Measurements from ENCODE around the gene IDH1.
"Not testable (repeated sequence)": the region's sequence is repeated elsewhere in the genome, so short reads cannot be mapped to it uniquely, and the experiment has no call there.

The IDH1 gene

DNA sequence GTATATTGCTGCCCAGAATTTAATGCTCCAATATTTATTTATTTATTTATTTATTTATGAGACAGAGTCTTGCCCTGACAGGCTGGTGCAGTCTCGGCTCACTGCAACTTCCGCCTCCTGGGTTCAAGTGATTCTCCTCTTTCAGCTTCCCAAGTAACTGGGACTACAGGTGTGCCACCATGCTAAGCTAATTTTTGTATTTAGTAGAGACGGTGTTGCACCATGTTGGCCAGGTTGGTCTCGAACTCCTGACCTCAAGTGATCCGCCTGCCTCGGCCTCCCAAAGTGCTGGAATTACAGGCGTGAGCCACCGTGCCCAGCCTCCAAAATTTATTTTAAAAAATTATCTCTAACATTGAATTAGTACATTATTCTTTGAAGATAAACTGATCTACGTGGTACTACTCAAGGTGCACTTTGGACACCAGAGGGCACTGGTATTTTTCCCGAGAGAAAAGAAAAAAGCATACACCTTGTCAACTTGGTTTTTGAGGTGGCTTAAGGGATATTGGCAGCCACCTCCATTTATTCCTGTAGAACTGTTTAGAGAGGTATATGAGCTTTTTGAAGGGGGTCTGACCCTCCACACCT is 1.4 kb upstream of the IDH1 start:
- DNase-seq, result no peak

DNA sequence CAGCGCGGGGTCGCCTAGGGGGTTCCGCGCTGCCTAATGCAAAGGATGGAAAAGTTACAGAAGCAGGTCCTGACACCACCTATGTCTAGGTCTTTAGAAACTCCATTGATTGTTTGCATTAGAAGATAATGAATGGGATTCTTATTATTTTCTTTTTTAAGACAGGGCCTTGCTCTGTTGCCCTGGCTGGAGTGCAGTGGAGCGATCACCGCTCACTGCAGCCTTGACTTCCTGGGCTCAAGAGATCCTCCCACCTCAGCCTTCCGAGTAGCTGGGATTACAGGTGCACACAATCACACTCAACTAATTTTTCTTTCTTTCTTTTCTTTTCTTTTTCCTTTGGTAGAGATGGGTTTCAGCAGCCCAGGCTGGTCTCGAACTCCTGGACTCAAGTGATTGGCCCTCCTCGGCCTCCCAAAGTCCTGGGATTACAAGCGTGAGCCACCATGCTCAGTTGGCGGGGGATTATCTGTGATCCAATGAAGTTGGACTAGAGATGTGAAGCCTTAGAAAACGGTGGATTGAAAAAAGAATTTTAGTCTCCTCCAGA is 761 bp upstream of the IDH1 start:
- DNase-seq, result no peak

DNA sequence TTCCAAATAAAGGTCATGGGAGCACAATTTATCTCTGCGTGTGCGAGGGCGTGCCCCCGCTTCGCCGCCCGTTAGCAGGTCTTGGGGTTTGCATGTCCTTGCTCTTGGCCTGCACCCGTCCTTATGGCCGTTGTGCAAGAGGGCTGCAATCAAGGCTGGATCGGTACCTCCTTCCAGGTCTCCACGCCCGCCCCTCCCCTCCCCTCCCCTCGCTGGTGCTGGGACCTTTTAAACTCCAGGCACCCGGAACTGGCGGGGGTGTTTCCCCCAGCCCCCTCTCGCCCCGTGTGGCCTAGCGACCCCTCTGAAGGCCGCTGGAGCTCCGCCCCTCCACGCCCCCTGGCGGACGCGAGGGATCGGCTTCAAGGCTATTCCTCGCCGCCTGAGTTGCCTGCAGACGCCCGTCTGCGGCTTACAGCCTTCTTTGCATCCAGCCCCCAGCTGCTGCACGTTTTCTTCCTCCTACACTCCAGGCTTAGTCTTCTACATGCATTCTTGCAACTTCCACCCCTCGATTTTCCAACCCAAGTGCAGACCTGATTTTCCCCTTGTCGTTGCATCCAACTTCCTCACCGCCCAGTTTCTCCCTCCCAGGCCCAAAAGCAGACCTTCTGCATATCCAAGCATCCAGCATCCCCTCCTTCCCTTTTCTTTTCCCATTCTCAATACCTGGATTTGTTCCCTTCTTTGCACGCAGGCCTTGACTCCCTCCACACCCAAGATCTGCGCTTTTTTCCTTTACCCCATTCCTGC is 577 bp downstream of the IDH1 start:
- DNase-seq, result peak; percentile 89

DNA sequence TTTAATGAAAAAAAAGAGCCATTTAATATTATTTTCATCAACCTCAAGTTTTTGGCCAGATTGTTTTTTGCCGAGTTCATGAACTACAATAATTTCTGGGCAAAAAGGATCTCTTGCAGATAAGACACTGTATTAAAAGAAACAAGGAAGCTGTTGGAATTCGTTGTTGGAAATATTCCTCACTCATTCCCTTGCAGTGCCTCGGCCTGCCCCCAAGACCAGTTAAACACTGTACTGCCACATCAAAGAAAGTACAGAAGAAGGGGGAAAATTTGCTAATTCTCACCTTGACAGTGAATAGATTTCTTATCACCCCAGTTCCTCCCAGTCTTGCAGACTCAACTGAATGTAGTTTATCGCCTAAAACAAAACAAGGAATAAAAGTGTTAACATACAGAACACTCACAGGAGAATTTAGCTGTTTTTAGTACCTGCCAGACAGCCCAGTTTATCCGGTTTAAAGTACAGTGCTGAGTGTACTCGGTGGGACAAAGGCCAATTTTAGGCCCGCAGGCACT is 1.2 kb downstream of the IDH1 start:
- no peak for DNase-seq

DNA sequence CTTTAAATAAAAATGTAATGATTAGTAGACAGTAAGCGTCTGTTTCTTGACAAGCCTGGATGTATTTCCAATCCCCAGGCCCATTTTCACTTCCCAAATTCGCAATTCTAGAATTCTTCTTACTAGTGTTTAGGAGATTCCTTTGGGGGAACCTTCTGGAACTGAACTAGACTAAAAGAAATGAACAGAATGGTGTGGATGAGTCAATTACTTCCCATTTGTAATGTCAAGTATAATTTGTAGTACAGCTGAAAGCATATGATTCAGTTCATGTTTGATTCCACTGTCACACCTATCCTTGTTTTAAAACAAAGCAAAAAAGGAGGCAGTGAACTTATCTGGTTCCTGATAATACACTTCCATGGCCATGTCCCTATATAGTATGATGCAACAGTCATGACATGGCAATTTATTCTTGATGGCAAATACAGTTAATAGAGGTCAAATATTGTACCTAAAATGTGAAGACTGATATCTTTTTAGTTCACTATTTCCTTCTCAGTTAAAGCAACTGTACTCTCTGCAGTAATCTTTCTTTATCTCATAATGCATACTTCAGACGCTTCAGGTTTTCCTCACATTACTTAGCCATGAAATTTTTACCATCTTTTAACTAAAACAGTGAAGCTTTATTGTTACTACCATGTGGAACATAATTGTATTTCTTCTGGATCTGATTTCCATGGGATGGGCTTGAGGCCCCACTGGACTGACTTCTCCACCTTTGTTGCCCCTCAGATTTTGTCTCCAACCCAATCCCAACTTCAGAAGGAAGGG is 2.0 kb downstream of the IDH1 start:
- no peak for DNase-seq

DNA sequence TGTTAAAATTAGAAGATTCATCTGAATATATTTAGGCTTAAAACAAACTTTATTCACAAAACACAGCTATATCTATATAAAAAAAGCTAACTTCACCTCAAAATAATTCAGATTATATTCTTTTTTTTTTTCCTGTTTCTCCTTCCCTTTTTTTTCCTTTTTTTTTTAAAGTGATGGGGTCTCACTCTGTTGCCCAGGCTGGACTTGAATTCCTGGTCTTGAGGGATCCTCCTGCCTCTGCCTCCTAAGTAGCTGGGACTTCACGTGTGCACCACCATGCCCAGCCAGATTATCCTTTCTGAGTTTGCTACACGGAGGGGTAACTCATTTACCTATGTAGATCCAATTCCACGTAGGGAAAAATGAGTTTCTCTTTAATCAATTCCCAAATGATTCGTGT is 3.8 kb downstream of the IDH1 start:
- DNase-seq, result no peak

DNA sequence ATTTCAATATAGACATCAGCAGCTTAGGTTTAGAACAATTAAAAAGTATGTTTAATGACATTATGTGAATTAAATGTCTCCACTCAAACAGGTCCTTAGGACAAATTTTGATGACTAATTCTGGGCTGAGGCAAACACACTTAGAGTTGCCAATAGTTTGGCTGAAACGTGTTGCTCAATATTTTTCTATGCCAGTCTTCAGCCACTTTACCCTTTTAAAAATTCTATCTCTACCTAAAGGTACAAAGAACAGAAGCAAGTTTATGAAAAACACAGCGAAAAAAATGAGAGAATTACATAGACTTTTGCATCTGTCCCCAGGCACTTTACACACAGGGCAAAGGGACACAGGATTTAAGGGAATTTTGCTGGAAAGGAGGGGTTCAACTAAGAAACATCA is 4.5 kb downstream of the IDH1 start:
- DNase-seq, result no peak

DNA sequence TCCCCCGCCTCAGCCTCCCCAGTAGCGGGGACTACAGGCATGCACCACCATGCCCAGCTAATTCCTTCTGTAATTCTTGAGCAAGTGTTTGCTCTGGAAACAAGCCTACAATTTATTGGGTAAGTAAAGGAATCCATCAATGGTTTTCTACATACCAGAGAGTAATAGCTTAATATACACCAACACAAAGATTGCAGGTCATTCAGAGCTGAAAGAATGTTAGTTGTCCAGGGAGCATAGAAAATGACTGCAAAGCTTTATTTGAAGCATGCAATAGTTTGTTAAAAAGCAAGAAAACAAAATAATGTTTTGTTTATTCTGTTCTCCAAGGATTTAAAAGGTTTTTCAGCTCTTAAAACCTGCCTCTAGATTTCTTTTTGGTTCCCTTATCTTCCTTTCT is 5.6 kb downstream of the IDH1 start:
- DNase-seq, result no peak

DNA sequence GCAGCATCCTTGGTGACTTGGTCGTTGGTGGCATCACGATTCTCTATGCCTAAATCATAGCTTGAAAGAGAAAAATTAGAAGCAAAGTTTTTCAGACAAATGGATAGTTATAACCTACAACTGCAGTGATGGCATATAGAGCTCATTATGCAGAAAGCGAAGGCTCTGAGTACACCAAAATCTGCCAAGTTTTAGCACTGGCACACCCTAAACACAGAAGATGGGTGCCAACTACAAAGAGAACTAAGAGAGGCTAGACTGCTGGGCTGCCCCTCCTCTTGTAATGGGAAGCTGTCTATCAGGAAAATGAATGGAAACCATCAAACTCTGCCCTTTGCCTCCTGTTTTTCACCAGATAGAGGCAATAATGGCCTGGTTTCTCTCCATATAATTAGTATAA is 6.3 kb downstream of the IDH1 start:
- no peak for DNase-seq

DNA sequence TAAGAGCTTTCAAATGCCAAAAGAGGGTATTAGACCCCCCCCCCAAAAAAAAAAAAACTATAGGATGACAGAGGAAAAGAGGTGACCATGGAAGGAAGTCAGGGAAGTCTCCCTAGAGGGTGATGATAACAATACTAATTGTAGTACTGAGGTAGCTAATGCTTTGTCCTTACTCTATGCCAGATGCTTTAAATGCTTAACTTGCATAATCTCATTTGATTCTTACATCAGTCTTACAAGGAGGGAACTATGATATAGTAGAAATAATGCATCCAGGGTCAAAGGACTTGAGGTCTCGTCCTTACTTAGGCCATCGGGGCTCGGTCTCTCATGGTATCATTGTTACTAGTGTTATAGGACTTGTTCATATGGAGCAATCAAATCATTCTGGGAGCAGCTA is 9.1 kb downstream of the IDH1 start:
- no peak for DNase-seq

DNA sequence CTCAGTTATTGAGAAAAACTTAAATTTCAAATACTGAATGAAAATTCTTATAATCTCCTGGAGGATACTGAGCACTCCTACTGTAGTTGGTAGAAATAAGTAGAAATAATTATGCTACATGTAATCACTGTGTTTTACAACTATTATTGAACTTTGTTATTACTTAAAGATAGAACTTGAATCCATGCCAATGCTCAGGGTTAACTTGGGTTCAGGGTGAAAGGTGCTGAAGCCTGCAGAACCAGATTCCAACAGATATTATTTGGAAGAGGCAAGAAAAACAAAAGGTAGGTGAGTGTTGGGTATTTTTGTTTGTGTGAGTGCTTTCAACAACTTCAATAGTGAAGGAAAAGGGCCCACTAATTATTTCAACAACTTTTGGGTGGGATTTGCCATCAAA is 10.4 kb downstream of the IDH1 start:
- DNase-seq, result no peak

DNA sequence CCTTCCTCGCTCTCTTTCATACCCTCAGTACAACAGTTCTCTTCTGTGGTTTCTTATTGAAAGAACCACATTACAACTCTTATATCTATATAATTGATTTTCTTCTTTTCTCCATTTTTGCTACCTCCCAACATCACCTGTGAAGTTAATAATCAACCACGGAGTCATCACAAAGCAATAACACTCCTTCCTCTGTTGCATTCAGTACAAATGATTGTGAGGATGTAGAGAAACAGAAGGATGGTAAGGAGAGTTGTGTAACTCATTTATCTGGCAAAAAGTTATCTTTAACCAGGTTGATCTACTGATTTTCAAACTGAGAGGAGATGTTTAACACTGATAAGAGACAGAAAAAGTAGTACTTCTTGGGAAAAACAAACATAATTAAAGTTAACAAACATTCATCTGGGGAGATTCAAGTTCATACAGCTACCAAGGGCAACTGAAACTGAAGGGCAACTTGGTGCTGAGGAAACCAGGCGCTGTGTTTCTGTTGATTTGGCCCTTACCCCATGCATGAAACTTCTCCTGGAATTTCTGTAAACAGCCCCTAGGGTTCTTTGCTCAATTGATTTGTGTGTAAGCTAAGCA is 14.2 kb downstream of the IDH1 start:
- DNase-seq, result no peak

DNA sequence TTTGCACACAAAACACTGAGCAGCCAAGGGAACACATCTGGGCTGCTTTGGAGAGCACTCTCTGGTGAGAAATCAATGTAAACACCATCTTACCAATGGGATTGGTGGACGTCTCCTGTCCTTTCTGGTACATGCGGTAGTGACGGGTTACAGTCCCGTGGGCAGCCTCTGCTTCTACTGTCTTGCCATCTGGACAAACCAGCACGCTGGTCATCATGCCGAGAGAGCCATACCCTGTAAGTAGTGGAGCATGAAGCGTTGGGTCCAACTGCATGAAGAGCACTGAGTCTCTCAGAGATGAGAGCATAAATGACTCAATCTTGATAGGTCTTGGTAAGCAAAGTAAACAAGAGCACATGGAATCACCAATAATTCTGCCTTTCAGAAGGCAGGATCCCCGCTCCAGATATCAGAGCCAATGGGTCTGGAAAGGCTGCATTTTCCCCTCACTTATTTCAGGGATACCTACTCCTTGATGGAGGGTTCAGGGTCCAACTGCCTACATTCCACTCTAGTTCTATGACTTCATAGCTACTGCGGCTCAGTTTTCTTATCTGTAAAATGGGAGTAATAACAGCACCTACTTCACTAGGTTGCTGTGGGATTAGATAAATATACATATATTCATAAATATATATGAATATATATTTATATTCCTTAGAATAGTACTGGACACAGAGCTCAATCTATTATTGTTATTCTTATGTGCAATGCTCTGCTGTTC is 14.9 kb downstream of the IDH1 start:
- no peak for DNase-seq

DNA sequence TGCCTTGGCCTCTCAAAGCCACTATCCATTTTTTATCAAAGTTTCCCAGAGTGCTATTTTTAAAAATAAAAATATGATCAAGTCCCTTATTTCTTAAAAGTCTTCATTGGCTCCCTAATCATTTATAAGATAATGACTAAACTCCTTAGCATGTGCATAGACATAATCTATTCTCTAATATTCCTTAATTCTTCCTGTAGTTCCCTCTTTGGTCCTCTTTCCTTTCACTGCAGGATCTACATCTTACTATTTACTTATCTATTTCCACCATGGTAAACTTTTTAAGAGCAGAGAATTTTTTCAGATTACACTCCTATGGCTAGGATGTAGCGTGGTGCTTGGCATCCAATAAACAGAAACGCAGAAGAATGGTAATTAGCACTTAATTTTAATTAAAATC is 19.0 kb downstream of the IDH1 start:
- DNase-seq, result no peak

DNA sequence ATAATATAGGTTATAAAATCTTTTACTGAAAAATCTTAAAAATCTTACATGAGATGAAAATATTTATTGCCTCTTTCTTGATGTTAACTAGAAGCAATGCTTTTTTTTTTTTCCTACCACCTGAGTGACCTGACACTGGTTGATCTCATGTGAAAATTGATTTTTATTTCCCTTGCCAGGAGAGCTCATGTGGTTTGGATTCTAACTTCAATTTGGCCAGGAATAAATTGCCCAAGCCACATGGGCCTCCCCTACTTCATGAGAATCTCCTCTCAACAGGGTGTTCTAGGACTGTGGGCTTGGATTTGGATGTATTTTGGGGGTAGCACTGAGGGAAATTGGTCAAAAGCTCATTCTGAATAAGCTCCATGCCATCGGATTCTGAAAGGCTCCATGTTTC is 20.1 kb downstream of the IDH1 start:
- no peak for DNase-seq

DNA sequence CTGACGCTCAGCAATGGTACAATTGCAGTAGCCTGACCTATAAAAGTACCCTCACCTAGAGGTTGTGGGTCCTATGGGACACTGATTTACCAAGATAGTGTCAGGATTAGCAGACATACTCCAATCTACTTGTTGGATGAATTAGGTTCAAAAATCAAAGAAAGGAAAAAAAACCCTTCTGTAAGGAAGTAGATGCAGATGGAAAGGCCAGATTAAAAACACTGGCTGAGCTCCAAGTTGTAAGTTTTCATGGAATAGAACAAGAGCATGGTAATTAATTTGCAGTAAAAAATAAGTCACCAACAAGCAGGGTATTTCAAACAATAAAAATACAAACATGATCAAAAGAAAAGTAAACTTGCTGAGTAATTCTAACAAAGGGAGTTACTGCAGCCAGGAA is 26.4 kb downstream of the IDH1 start:
- DNase-seq, result no peak

DNA sequence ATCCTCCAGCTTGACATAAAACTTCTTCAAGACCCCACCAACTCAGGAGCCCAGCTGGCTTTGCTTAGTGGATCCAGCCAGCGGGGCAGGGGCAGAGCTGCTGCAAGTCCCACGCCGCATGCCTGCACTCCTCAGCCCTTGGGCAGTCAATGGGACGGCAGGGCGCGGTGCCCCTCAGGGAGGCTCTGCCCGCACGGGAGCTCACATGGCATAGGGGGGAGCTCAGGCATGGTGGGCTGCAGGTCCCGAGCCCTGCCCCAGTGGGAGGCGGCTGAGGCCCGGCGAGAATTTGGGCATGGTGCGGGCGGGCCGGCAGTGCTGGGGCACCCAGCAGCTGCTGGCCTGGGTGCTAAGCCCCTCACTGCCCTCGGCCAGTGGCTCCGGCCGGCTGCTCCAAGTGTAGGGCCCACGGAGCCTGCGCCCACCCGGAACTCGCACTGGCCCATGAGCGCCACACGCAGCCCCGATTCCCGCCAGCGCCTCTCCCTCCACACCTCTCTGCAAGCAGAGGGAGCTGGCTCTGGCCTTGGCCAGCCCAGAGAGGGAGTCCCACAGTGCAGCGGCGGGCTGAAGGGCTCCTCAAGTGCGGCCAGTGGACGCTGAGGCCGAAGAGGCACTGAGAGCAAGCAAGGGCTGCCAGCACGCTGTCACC is 27.2 kb downstream of the IDH1 start:
- no peak for DNase-seq

DNA sequence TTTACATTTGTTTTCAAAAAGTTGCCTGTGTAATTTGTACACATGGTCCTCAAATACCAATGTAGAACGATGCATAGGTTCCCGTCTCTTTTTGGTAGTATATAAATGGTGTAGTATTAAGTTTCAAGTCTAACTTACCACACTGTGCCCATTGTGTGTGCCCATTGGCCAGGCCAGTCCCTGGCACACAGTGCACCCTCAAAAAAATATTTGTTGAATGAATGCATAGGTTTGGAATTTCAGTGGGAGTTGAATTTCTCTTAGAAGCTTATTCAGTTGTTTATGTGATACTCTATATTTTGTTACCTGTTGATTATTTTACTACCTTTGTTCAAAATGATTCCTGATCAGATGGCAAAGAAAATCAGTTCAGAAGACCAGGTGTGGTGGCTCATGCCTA is 30.1 kb downstream of the IDH1 start:
- no peak for DNase-seq

DNA sequence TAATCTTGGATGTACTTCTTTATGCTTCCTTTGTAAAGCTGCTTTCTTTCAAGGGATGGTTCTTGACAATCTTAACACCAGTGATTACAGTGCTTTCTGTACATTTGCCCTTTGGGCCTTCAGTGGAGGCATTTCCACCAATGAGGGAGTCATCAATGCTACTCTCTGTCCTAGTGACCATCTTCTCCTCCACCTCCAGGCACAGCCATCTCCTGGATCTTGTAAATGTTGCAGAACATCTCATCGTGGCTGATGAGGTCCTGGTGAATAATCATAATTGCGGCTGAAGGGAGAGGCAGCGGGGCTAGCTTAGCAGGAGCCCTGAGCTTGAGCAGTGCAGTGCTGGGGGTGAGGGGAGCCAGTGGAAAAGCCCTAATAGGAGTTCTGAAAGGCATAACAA is 32.5 kb downstream of the IDH1 start:
- no peak for DNase-seq

DNA sequence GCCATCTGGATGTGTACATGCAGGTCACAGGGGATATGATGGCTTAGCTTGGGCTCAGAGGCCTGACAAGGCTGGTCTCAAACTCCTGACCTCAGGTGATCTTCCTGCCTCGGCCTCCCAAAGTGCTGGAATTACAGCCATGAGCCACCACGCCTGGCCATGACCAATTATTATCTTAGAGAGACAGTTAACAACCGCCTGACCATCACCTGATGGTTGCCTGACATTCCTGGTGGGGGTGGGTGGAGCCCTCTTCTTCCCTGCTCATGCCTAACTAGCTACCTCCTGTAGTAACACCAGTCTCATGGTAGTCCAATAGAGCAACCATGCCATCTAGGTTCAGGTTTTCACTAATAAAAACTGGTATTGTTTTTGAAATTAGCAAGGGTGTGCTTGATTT is 33.0 kb downstream of the IDH1 start:
- not testable (repeated sequence) for DNase-seq

DNA sequence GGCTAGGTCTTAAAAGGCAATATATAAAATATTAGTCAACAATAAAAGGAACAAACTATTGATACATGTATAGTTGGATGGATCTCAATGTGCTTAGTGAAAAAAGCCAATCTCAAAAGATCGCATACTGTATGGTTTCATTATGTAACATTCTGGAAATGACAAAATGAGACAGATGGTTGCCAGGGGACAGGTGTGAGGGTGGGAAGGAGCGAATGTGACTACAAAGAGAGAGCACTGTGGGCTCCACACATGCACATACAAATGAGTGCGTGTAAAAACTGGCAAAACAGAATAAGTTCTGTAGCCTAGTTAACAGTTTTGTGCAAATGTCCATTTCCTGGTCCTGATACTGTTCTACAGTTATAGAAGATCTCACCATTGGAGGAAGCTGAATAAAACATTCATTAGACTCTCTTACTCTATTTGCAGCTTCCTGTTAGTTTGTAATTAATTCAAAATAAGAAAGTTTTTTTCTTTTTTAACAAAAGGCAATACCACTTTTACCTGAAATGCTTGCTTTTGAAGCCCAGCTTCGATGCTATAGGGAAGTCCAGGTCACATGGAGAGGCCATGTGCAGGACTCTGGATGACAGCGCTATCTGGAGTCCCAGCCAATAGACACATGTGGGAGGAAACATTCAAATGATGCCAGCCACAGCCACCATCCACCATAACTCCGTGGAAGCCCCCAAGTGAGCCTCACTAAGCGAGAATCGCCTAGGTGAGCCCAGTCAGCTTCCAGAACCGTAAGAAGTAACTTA is 44.0 kb downstream of the IDH1 start:
- DNase-seq, result no peak

Data from right hindlimb (tissue), 1 donor.